OCI-LY7 (cell line): ENCODE measurements around the gene PMM2. TPM values are rescaled to one million over a fixed set of nuclear protein-coding genes. Genes with fewer than 3 reads are reported as not detected.

Experiments used
- BruUV-seq: library from RNA; stranded (reverse); fragments of 400-500 nt; replicated peaks from 2 replicates; lab custom pipeline; 2021; lab: Mats Ljungman, UMichigan
- CTCF ChIA-PET: fragments of 300-600 bp; sonication (Branson Sonifier 250); formaldehyde crosslinking; loops from one replicate; lab custom pipeline; 2022; ENCODE audit warnings: antibody characterized with exemption; ENCODE audit not compliant: unreplicated experiment; lab: Charles Lee
- POLR2A ChIA-PET: fragments of 300-600 bp; sonication (Branson Sonifier 250); formaldehyde crosslinking; loops from one replicate; lab custom pipeline; 2022; ENCODE audit warnings: antibody characterized with exemption; lab: Charles Lee
- DNase-seq: peaks from one replicate; pipeline ENCODE4 v3.0.0-alpha.2; 2015; ENCODE audit warnings: low spot score
- H2AFZ ChIP-seq: fragments of 200-600 bp; sonication (generic), shearing (Covaris generic); 2 replicates; pipeline ENCODE4 v1.6.1; 2014; ENCODE audit warnings: mild to moderate bottlenecking, antibody characterized with exemption, low read length, moderate library complexity
- H3K27ac ChIP-seq: fragments of 200-600 bp; sonication (generic); 2 replicates; pipeline ENCODE4 v1.5.1; 2014; ENCODE audit warnings: mixed run types, low read depth, mild to moderate bottlenecking, moderate library complexity, low read length, inconsistent platforms; ENCODE audit not compliant: poor library complexity, severe bottlenecking
- H3K36me3 ChIP-seq: fragments of 200-600 bp; sonication (generic); 2 replicates; pipeline ENCODE4 v1.6.1; 2014; ENCODE audit warnings: mild to moderate bottlenecking, antibody characterized with exemption, low read length, moderate library complexity, mixed read lengths; ENCODE audit not compliant: insufficient read depth
- H3K4me1 ChIP-seq: fragments of 200-600 bp; sonication (generic); 2 replicates; pipeline ENCODE4 v1.5.1; 2014; ENCODE audit warnings: mild to moderate bottlenecking, low read length; ENCODE audit not compliant: insufficient read depth, poor library complexity, severe bottlenecking
- H3K4me2 ChIP-seq: fragments of 200-600 bp; sonication (generic); 2 replicates; pipeline ENCODE4 v1.6.1; 2014; ENCODE audit warnings: mild to moderate bottlenecking, low read length
- H3K4me3 ChIP-seq: fragments of 200-600 bp; sonication (generic); 2 replicates; pipeline ENCODE4 v1.5.1; 2014; ENCODE audit warnings: mild to moderate bottlenecking, low read depth, low read length; ENCODE audit not compliant: poor library complexity, severe bottlenecking
- H3K79me2 ChIP-seq: fragments of 200-600 bp; sonication (generic); 2 replicates; pipeline ENCODE4 v1.6.1; 2016; ENCODE audit warnings: low read depth, mild to moderate bottlenecking, low read length, moderate library complexity, mixed read lengths; ENCODE audit not compliant: insufficient read depth
- H3K9me2 ChIP-seq: fragments of 200-600 bp; sonication (generic); 2 replicates; pipeline ENCODE4 v1.6.1; 2016; ENCODE audit warnings: mild to moderate bottlenecking, low read length, mixed read lengths; ENCODE audit not compliant: insufficient read depth
- H3K9me3 ChIP-seq: fragments of 200-600 bp; sonication (generic); 2 replicates; pipeline ENCODE4 v1.6.1; 2014; ENCODE audit warnings: mild to moderate bottlenecking, mixed run types, low read length, mixed read lengths
- H4K20me1 ChIP-seq: fragments of 200-600 bp; sonication (generic); 2 replicates; pipeline ENCODE4 v1.6.1; 2014; ENCODE audit warnings: mild to moderate bottlenecking, antibody characterized with exemption, low read length, moderate library complexity, mixed read lengths; ENCODE audit not compliant: insufficient read depth
- CTCF ChIP-seq: fragments of 200-600 bp; sonication (generic); conservative IDR thresholded peaks from 2 replicates; pipeline ENCODE4 v1.5.1; 2014; ENCODE audit warnings: mild to moderate bottlenecking, antibody characterized with exemption, low read length, moderate library complexity, mixed read lengths
- EZH2phosphoT487 ChIP-seq: fragments of 200-600 bp; sonication (generic); IDR thresholded peaks from 2 replicates; pipeline ENCODE4 v1.6.1; 2018; ENCODE audit warnings: low read depth, borderline replicate concordance, mild to moderate bottlenecking, mixed run types, antibody characterized with exemption, low read length, moderate library complexity, mixed read lengths
- intact Hi-C: fragments of 100-400 bp; cut with micrococcal nuclease; formaldehyde crosslinking; loops from one replicate; pipeline ENCODE4 v1.10.0; 2022; ENCODE audit not compliant: unreplicated experiment
- total RNA-seq, 2 experiments: library from RNA; depleted of rRNA in 1 of 2; stranded (reverse); fragments of >200 nt in 1 of 2; shearing (Covaris generic) in 1 of 2; gene quantifications; 2 replicates each; pipeline ENCODE4 v1.2.3, GENCODE V29; 2014 to 2022

The PMM2 gene
- total RNA-seq, 2 experiments from 2014 or later: 39.1 to 53.9 TPM

GRCh38 chr16:8776129-8776584 lies 21.5 kb upstream of the PMM2 start:
- no peak for DNase-seq
- TF ChIP-seq EZH2phosphoT487 (no peak), CTCF (no peak)
- POLR2A ChIA-PET: no interaction called here
- H2AFZ ChIP-seq: no peak overlapping the region
- no peaks in the 10 kb centered on the region for H3K36me3 ChIP-seq
- H3K27ac ChIP-seq: no peak overlapping the region
- no peak overlapping the region for H3K4me3 ChIP-seq
- H3K79me2 ChIP-seq: no peaks in the 10 kb centered on the region
- no peaks in the 10 kb centered on the region for H4K20me1 ChIP-seq
- intact Hi-C loops: no loop called here
- no peaks in the 10 kb centered on the region for H3K9me2 ChIP-seq
- no peaks in the 10 kb centered on the region for H3K9me3 ChIP-seq
- no peak overlapping the region for H3K4me2 ChIP-seq
- no peaks in the 10 kb centered on the region for H3K4me1 ChIP-seq
- no TSS peak for BruUV-seq
- CTCF ChIA-PET: no interaction called here

GRCh38 chr16:8777217-8777616 lies 20.4 kb upstream of the PMM2 start:
- Histone ChIP-seq H3K4me2 (no peak overlapping the region), H3K4me1 (no peaks in the 10 kb centered on the region), H3K4me3 (no peak overlapping the region), H3K36me3 (no peaks in the 10 kb centered on the region), H4K20me1 (no peaks in the 10 kb centered on the region), H2AFZ (no peak overlapping the region), H3K9me2 (no peaks in the 10 kb centered on the region), H3K9me3 (no peaks in the 10 kb centered on the region), H3K79me2 (no peaks in the 10 kb centered on the region), H3K27ac (no peak overlapping the region)
- intact Hi-C loops: no loop called here
- CTCF ChIA-PET: no interaction called here
- no TSS peak for BruUV-seq
- POLR2A ChIA-PET: interaction anchor here (0.7 kb wide), 1 partner anchor 1028 kb away, joined by 8 read pairs; no protein-coding TSS in a partner anchor
- TF ChIP-seq CTCF: no peak
- TF ChIP-seq EZH2phosphoT487: no peak
- no peak for DNase-seq

- H3K9me3 ChIP-seq: no peaks in the 10 kb centered on the region
- no peaks in the 10 kb centered on the region for H3K9me2 ChIP-seq
- H4K20me1 ChIP-seq: no peaks in the 10 kb centered on the region
- no peak for TF ChIP-seq CTCF
- no peak for TF ChIP-seq EZH2phosphoT487
- intact Hi-C loops: no loop called here
- no peak overlapping the region for H3K27ac ChIP-seq
- POLR2A ChIA-PET: no interaction called here
- DNase-seq: no peak
- no peaks in the 10 kb centered on the region for H3K4me1 ChIP-seq
- no peaks in the 10 kb centered on the region for H3K79me2 ChIP-seq
- H3K36me3 ChIP-seq: no peaks in the 10 kb centered on the region
- H2AFZ ChIP-seq: no peak overlapping the region
- no TSS peak for BruUV-seq
- CTCF ChIA-PET: no interaction called here
- no peak overlapping the region for H3K4me3 ChIP-seq
- H3K4me2 ChIP-seq: no peak overlapping the region
Measured at GRCh38 chr16:8781797-8782196, 15.8 kb upstream of the PMM2 start.
